ENCODE data around the gene CHCHD2.
"Not testable (repeated sequence)": the region's sequence is repeated elsewhere in the genome, so short reads cannot be mapped to it uniquely, and the experiment has no call there.

CHCHD2 gene

DNA sequence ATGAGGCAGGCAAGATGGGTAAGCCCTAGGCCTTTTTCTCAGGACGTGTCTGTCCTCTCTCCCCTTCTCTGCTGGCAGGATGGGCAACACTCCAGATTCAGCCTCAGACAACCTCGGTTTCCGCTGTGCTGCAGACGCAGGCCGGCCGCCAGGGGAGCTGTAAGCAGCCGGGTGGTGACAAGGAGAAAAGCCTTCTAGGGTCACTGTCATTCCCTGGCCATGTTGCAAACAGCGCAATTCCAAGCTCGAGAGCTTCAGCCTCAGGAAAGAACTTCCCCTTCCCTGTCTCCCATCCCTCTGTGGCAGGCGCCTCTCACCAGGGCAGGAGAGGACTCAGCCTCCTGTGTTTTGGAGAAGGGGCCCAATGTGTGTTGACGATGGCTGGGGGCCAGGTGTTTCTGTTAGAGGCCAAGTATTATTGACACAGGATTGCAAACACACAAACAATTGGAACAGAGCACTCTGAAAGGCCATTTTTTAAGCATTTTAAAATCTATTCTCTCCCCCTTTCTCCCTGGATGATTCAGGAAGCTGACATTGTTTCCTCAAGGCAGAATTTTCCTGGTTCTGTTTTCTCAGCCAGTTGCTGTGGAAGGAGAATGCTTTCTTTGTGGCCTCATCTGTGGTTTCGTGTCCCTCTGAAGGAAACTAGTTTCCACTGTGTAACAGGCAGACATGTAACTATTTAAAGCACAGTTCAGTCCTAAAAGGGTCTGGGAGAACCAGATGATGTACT is 26.7 kb downstream of the CHCHD2 start (continued):
- TF ChIP-seq, protein P1, sequence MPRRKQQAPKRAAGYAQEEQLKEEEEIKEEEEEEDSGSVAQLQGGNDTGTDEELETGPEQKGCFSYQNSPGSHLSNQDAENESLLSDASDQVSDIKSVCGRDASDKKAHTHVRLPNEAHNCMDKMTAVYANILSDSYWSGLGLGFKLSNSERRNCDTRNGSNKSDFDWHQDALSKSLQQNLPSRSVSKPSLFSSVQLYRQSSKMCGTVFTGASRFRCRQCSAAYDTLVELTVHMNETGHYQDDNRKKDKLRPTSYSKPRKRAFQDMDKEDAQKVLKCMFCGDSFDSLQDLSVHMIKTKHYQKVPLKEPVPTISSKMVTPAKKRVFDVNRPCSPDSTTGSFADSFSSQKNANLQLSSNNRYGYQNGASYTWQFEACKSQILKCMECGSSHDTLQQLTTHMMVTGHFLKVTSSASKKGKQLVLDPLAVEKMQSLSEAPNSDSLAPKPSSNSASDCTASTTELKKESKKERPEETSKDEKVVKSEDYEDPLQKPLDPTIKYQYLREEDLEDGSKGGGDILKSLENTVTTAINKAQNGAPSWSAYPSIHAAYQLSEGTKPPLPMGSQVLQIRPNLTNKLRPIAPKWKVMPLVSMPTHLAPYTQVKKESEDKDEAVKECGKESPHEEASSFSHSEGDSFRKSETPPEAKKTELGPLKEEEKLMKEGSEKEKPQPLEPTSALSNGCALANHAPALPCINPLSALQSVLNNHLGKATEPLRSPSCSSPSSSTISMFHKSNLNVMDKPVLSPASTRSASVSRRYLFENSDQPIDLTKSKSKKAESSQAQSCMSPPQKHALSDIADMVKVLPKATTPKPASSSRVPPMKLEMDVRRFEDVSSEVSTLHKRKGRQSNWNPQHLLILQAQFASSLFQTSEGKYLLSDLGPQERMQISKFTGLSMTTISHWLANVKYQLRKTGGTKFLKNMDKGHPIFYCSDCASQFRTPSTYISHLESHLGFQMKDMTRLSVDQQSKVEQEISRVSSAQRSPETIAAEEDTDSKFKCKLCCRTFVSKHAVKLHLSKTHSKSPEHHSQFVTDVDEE (CRISPR knock-in tag; IDR thresholded peaks at IDR 0.05): peak; percentile 75; the same call in 1 of the 2 replicates
- TF ChIP-seq CREB5 (CRISPR knock-in tag; IDR thresholded peaks at IDR 0.05; ENCODE audit: low read depth) (no peak), OSR1 (CRISPR knock-in tag; IDR thresholded peaks at IDR 0.05) (no peak)

- TF ChIP-seq PPARA (CRISPR knock-in tag; IDR thresholded peaks at IDR 0.05; ENCODE audit: borderline replicate concordance) (no peak), ZNF565 (CRISPR knock-in tag; conservative IDR thresholded peaks at IDR 0.05; ENCODE audit: low read depth) (no peak), RARB (CRISPR knock-in tag; IDR thresholded peaks at IDR 0.05) (no peak), POU6F1 (CRISPR knock-in tag; IDR thresholded peaks at IDR 0.05; ENCODE audit: borderline replicate concordance, low read depth) (no peak), SNAI2 (CRISPR knock-in tag; IDR thresholded peaks at IDR 0.05) (no peak), ZNF70 (CRISPR knock-in tag; IDR thresholded peaks at IDR 0.05) (no peak), ISL1 (CRISPR knock-in tag; IDR thresholded peaks at IDR 0.05) (no peak), ZFP3 (CRISPR knock-in tag; IDR thresholded peaks at IDR 0.05) (no peak), ARNTL (CRISPR knock-in tag; IDR thresholded peaks at IDR 0.05; ENCODE audit: borderline replicate concordance, low read depth) (no peak), ZNF8 (CRISPR knock-in tag; IDR thresholded peaks at IDR 0.05) (no peak), CSDC2 (CRISPR knock-in tag; IDR thresholded peaks at IDR 0.05) (no peak), ESRRG (CRISPR knock-in tag; IDR thresholded peaks at IDR 0.05) (no peak)
- no peak for ATAC-seq
Measured at GRCh38 chr7:56078196-56078595, 28.1 kb downstream of the CHCHD2 start.

GRCh38 chr7:56077681-56078080 is 28.6 kb downstream of the CHCHD2 start:
- ATAC-seq: no peak
- TF ChIP-seq, protein P2, sequence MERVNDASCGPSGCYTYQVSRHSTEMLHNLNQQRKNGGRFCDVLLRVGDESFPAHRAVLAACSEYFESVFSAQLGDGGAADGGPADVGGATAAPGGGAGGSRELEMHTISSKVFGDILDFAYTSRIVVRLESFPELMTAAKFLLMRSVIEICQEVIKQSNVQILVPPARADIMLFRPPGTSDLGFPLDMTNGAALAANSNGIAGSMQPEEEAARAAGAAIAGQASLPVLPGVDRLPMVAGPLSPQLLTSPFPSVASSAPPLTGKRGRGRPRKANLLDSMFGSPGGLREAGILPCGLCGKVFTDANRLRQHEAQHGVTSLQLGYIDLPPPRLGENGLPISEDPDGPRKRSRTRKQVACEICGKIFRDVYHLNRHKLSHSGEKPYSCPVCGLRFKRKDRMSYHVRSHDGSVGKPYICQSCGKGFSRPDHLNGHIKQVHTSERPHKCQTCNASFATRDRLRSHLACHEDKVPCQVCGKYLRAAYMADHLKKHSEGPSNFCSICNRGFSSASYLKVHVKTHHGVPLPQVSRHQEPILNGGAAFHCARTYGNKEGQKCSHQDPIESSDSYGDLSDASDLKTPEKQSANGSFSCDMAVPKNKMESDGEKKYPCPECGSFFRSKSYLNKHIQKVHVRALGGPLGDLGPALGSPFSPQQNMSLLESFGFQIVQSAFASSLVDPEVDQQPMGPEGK (CRISPR knock-in tag; IDR thresholded peaks at IDR 0.05; ENCODE audit: borderline replicate concordance): no peak
- no peak for TF ChIP-seq ZFP30 (CRISPR knock-in tag; IDR thresholded peaks at IDR 0.05)
- no peak for TF ChIP-seq ZNF565 (CRISPR knock-in tag; conservative IDR thresholded peaks at IDR 0.05; ENCODE audit: low read depth)
- TF ChIP-seq TOX (CRISPR knock-in tag; IDR thresholded peaks at IDR 0.05; ENCODE audit: borderline replicate concordance): no peak
- no peak for TF ChIP-seq RARB (CRISPR knock-in tag; IDR thresholded peaks at IDR 0.05)

DNA sequence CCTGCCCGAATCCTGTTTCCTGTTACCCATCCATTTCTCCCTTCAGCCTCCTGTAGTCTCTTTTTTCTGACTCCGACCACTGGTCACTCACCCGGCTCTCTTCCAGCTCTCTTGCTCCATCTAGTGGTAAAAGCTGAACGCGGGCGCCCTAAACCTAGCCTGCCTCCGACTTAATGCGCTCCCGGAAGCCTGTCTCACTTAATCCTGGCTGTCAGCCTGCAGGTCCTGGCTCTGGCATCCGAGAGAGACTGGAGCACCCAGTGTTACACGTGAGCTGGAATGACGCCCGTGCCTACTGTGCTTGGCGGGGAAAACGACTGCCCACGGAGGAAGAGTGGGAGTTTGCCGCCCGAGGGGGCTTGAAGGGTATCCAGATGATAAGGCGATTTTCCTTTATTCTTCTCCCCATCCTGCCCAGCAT is 31.9 kb downstream of the CHCHD2 start:
- TF ChIP-seq ZFP3 (CRISPR knock-in tag; IDR thresholded peaks at IDR 0.05): no peak
- TF ChIP-seq CREB5 (CRISPR knock-in tag; IDR thresholded peaks at IDR 0.05; ENCODE audit: low read depth): no peak
- TF ChIP-seq ZNF70 (CRISPR knock-in tag; IDR thresholded peaks at IDR 0.05): no peak
- no peak for TF ChIP-seq RARB (CRISPR knock-in tag; IDR thresholded peaks at IDR 0.05)
- TF ChIP-seq ZFP30 (CRISPR knock-in tag; IDR thresholded peaks at IDR 0.05): no peak
- TF ChIP-seq ZNF565 (CRISPR knock-in tag; conservative IDR thresholded peaks at IDR 0.05; ENCODE audit: low read depth): no peak
- TF ChIP-seq, protein P1 (CRISPR knock-in tag; IDR thresholded peaks at IDR 0.05): no peak
- no peak for TF ChIP-seq ZNF8 (CRISPR knock-in tag; IDR thresholded peaks at IDR 0.05)
- TF ChIP-seq PPARA (CRISPR knock-in tag; IDR thresholded peaks at IDR 0.05; ENCODE audit: borderline replicate concordance): no peak
- peak; percentile 94 for ATAC-seq

GRCh38 chr7:56066376-56066775 is 39.9 kb downstream of the CHCHD2 start:
- not testable (repeated sequence) for ATAC-seq

Data from SK-N-SH treated with all-trans-retinoic acid at 6 μM for 48 hours (cell line).